ENCODE results near the gene TCF23. TPM values are rescaled to one million over a fixed set of nuclear protein-coding genes. Genes with fewer than 3 reads are reported as not detected.

Gene TCF23
- total and polyA plus RNA-seq, 8 donors, result 0.03 to 0.19 (median 0.04) TPM; not detected in 4

GRCh38 chr2:27152796-27153464, 4.1 kb downstream of the TCF23 start:
- Histone ChIP-seq H3K9me3 (no peaks in the 10 kb centered on the region), H3K27me3 (no peaks in the 10 kb centered on the region), H3K36me3 (no peaks in the 10 kb centered on the region), H3K4me3 (no peak overlapping the region), H3K4me1 (no peaks in the 10 kb centered on the region), H3K27ac (no peak overlapping the region)
- TF ChIP-seq CTCF (IDR thresholded peaks at IDR 0.05), result no peak
- FAIRE-seq, result no peak
- ATAC-seq, result no peak
- intact Hi-C loops (cut with DNase I), result no loop called here
- DNase-seq, result no peak
- WGBS, 2 donors, result 59 to 75% methylated on average over 2 of the region's 2 CpGs

DNA sequence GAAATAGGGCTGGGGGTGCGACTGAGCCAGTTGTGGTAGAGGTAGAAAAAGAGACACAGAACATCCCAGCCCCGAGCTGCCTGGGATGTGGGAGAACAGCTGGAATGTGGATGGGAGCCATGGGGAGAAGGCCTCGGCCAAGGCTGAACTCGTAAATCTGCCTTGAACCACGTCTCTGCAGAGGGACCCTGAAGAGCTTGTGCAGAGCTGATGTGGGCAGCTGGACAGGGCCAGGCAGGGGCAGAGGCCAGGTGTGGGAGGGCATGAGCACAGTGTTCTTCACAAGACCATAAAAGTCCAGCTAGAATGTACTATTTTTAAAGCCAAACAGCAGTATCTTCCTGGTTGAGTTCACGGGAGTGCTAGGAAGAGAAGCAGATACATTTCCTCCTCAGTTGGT, 5.7 kb downstream of the TCF23 start:
- no peak for TF ChIP-seq CTCF (IDR thresholded peaks at IDR 0.05)
- Histone ChIP-seq H3K27me3 (no peaks in the 10 kb centered on the region), H3K4me3 (no peak overlapping the region), H3K27ac (no peak overlapping the region), H3K4me1 (no peaks in the 10 kb centered on the region), H3K36me3 (no peaks in the 10 kb centered on the region), H3K9me3 (no peaks in the 10 kb centered on the region)
- intact Hi-C loops (cut with DNase I), result no loop called here
- ATAC-seq (no peak), DNase-seq (no peak), FAIRE-seq (no peak)
- 76% methylated on average over 6 of the region's 6 CpGs for WGBS, 2 donors

- WGBS, 2 donors, result 71 to 75% methylated on average over 9 of the region's 9 CpGs
- no peaks in the 10 kb centered on the region for H3K27me3 ChIP-seq
- TF ChIP-seq CTCF (IDR thresholded peaks at IDR 0.05), result no peak
- H3K4me3 ChIP-seq, result no peak overlapping the region
- no peaks in the 10 kb centered on the region for H3K4me1 ChIP-seq
- no peak overlapping the region for H3K27ac ChIP-seq
- no peaks in the 10 kb centered on the region for H3K36me3 ChIP-seq
- FAIRE-seq (no peak), ATAC-seq (no peak), DNase-seq (no peak)
- no peaks in the 10 kb centered on the region for H3K9me3 ChIP-seq
- intact Hi-C loops (cut with DNase I), result no loop called here
Measured at GRCh38 chr2:27155069-27155520, 6.3 kb downstream of the TCF23 start.

- H3K9me3 ChIP-seq, result no peaks in the 10 kb centered on the region
- no peak for ATAC-seq
- no peak overlapping the region for H3K27ac ChIP-seq
- H3K36me3 ChIP-seq, result no peaks in the 10 kb centered on the region
- H3K4me1 ChIP-seq, result no peaks in the 10 kb centered on the region
- no peaks in the 10 kb centered on the region for H3K27me3 ChIP-seq
- intact Hi-C loops (cut with DNase I), result no loop called here
- 52 to 55% methylated on average over 6 of the region's 6 CpGs for WGBS, 2 donors
- DNase-seq, result no peak
- FAIRE-seq, result no peak
- no peak for TF ChIP-seq CTCF (IDR thresholded peaks at IDR 0.05)
- no peak overlapping the region for H3K4me3 ChIP-seq
Measured at GRCh38 chr2:27158468-27158867, 9.7 kb downstream of the TCF23 start.

- no peak for TF ChIP-seq CTCF (IDR thresholded peaks at IDR 0.05)
- Histone ChIP-seq H3K27me3 (no peaks in the 10 kb centered on the region), H3K36me3 (no peaks in the 10 kb centered on the region), H3K27ac (no peak overlapping the region), H3K9me3 (no peaks in the 10 kb centered on the region), H3K4me3 (no peak overlapping the region), H3K4me1 (no peaks in the 10 kb centered on the region)
- DNase-seq (no peak), ATAC-seq (no peak), FAIRE-seq (no peak)
- intact Hi-C loops (cut with DNase I), result no loop called here
- WGBS, 2 donors, result 63 to 78% methylated on average over 6 of the region's 6 CpGs
Measured at GRCh38 chr2:27159271-27159670, 10.5 kb downstream of the TCF23 start.

All from pancreas (tissue), 10 donors.